ENCODE data around the gene CMTM6. TPM values are rescaled to one million over a fixed set of nuclear protein-coding genes. Genes with fewer than 3 reads are reported as not detected.
"Not testable (repeated sequence)": the region's sequence is repeated elsewhere in the genome, so short reads cannot be mapped to it uniquely, and the experiment has no call there.

Gene CMTM6, protein sequence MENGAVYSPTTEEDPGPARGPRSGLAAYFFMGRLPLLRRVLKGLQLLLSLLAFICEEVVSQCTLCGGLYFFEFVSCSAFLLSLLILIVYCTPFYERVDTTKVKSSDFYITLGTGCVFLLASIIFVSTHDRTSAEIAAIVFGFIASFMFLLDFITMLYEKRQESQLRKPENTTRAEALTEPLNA
- total RNA-seq = 10 to 100 TPM; 51.5 to 52.7 TPM

DNA sequence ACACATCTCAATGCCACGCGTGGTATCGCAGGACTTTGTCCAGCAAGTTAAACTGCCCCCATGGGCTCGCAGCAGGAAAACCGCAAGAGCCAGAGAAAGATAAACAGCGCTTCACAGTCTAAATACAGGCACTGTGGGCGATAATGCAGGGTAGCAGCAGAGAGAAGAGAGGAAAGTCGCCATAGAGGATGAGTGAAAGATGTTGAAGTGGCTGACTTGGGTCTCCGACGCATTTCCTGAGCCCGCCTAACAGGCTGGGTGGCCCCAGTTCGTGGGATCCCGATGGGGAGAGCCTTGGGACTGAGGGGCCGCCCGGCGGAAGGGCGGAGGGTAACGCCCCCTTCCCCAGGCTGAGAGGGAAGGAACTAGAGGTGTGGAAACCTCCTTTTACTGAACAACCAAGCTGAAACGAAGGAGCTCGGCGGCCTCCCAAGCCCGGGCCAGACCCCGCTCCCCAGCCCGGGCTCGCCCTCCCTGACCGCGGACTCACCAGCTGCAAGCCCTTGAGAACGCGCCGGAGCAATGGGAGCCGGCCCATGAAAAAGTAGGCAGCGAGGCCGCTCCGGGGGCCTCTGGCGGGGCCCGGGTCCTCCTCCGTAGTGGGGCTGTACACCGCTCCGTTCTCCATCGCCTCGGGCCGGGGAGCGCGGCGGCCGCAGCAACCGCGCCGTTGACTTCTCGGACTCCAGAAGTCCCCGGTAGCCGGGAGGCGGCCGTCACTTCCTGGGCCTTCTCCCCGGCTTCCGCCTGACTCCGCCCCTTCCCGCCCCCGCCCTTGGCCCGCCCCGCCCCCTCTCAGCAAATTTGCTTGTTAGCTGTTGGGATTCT lies at the start of gene CMTM6:
CMTM6 (minus strand) TSS at position 735 of the 828 bp plus-strand sequence; CDS start at position 628, 107 bp downstream.
- no peaks in the 10 kb centered on the region for H3K27me3 Mint-ChIP-seq
- H3K27ac Mint-ChIP-seq = peak within 1 kb of the TSS; percentile 84
- H3K36me3 Mint-ChIP-seq = peaks cover 3% of the 10 kb centered on the region
- peaks cover 28% of the 10 kb centered on the region for H3K4me1 Mint-ChIP-seq
- H3K9me3 Mint-ChIP-seq = no peaks in the 10 kb centered on the region
- DNase-seq = peak; percentile 77
- peak within 1 kb of the TSS; percentile 98 for H3K4me3 Mint-ChIP-seq

DNA sequence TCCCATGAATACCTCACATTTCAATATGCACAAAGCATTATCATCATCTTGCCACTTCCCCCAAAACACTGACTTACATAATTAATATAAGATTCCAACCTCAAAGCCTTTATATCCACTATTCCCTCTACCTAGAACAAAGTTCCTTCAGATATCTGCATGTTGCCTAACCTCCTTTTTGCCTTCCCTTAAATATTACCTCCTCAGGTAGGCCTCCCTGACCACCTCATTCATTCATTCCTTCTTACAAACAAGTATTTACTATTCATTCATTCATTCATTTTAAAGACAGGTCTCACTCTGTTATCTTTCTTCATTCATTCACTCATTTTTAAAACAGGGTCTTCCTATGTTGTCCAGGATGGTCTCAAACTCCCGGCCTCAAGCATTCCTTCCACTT lies 49.4 kb upstream of the CMTM6 start:
- Mint-ChIP-seq H3K27ac (no peak overlapping the region), H3K9me3 (no peaks in the 10 kb centered on the region), H3K36me3 (peaks cover 2% of the 10 kb centered on the region), H3K4me3 (no peak overlapping the region), H3K4me1 (peaks cover 37% of the 10 kb centered on the region), H3K27me3 (no peaks in the 10 kb centered on the region)
- DNase-seq = no peak

DNA sequence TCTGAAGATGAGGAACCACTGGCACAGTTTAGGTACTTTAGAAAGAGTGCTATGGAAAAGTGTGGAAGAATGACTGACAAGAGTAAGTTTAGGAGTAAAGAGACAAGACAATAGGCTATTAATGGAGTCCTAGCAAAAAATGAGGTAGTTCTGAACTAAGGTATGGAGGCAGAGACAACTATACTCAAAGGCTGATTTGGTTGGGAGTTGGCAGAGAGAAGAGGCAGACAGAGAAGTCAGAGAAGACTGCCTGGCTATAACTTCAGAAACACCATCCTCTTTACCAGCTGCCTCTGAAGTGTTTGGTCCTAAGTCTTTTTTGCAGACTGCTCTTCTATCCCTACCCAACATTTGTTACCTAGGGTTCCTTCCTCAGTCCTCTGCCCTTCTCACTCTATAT lies 48.8 kb upstream of the CMTM6 start:
- no peaks in the 10 kb centered on the region for H3K9me3 Mint-ChIP-seq
- DNase-seq = no peak
- H3K4me3 Mint-ChIP-seq = no peak overlapping the region
- no peak overlapping the region for H3K27ac Mint-ChIP-seq
- H3K4me1 Mint-ChIP-seq = peaks cover 33% of the 10 kb centered on the region
- no peaks in the 10 kb centered on the region for H3K27me3 Mint-ChIP-seq
- H3K36me3 Mint-ChIP-seq = peaks cover 2% of the 10 kb centered on the region

DNA sequence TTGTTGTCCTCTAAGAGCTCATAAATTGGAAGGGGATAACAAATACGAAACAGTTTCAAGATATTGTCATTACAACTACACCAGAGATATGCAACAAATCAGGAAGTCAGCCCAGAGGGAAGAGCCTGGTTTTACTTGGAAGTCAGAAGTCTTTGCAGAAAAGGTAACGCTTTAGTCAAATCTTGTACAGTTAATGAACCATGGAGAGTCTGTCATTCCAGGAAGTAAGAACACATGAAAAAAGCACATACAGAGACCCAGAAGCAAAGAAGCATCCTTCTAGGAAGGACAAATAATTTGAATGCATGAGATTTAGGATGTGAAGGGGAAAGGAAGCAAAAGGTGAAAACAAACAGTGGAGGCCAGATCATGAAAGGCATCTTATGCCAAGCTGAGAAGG lies 48.4 kb upstream of the CMTM6 start:
- Mint-ChIP-seq H3K4me3 (no peak overlapping the region), H3K4me1 (peaks cover 29% of the 10 kb centered on the region), H3K9me3 (no peaks in the 10 kb centered on the region), H3K36me3 (peaks cover 2% of the 10 kb centered on the region), H3K27me3 (no peaks in the 10 kb centered on the region), H3K27ac (no peak overlapping the region)
- DNase-seq = no peak

DNA sequence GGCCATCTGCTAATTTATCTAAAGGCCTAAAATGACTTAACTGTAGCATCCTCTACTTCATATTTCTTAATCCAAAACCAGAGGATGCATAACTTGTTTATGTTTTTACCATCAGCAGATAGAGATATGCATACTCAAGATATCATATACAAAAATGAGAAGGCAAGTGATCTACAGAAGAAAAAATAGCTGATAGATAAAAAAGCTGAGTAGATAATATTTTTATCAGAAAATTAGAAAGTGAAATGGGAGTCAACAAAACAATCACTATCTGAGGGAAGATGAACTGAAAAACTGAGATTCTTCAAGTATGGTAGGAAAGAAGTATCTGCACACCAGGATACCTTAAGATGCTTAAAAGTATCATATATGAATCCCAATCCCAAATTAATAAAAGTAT lies 42.7 kb upstream of the CMTM6 start:
- DNase-seq = no peak
- Mint-ChIP-seq H3K4me1 (peaks cover 10% of the 10 kb centered on the region), H3K36me3 (peaks cover 2% of the 10 kb centered on the region), H3K9me3 (no peaks in the 10 kb centered on the region), H3K4me3 (no peak overlapping the region), H3K27ac (no peak overlapping the region), H3K27me3 (no peaks in the 10 kb centered on the region)

DNA sequence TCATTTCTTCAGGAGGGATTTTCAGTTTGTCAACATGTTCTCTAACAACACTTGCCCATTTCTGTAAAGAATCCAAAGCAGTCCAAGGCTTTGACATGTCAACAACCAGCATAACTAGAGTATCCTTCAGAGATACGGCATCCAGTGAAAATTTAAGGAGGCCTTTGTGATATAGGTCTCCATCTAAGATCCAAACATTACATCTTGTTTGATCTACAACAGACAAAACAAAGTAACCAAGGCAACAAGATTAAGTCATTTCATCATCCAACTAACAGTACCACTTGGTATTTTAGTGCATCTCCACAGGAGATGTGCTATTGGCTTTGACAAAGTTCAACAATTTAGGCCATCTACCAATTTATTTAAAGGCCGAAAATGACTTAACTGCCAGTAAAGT lies 42.2 kb upstream of the CMTM6 start:
- peaks cover 10% of the 10 kb centered on the region for H3K4me1 Mint-ChIP-seq
- no peaks in the 10 kb centered on the region for H3K27me3 Mint-ChIP-seq
- no peak overlapping the region for H3K4me3 Mint-ChIP-seq
- H3K9me3 Mint-ChIP-seq = no peaks in the 10 kb centered on the region
- peak overlapping the region; percentile 35 for H3K27ac Mint-ChIP-seq
- no peak for DNase-seq
- H3K36me3 Mint-ChIP-seq = peaks cover 2% of the 10 kb centered on the region

DNA sequence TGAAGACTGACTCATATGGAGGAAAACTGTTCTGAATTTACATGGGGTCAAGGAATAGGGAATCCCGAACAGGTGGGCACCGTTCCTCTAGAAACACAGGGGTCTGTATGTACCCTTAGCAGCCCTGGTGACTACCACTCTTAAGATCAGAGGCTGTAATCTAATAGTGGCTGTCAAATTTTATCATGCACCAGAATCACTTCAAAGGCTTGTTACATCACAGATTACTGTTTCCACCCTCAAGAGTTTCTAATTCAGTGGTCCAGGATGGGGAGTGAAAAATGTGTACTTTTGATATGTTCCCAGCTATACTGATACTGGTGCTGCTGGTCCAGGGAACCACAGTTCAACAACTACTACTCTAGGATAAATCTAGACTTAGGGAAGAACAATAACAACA lies 40.2 kb upstream of the CMTM6 start:
- peaks cover 6% of the 10 kb centered on the region for H3K36me3 Mint-ChIP-seq
- no peaks in the 10 kb centered on the region for H3K27me3 Mint-ChIP-seq
- H3K27ac Mint-ChIP-seq = no peak overlapping the region
- H3K4me1 Mint-ChIP-seq = peaks cover 10% of the 10 kb centered on the region
- H3K4me3 Mint-ChIP-seq = no peak overlapping the region
- no peak for DNase-seq
- no peaks in the 10 kb centered on the region for H3K9me3 Mint-ChIP-seq

DNA sequence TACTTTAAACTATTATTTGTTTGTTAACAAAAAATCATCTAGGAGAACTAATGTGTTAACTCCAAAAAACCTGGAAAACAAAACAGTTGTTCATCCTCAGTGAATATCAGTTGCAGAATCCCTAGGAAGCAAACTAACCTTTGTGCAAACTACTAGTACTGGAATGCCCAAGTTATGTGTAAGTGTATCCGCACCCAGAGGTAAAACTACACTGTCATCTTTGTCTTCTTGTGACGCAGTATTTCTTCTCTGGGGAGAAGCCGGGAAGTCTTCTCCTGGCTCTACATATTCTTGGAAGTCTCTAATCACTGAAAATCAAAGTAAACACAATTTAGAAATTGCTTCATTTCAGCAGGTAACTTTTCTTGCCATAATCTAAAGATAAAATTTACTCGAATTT lies 38.2 kb upstream of the CMTM6 start:
- H3K4me3 Mint-ChIP-seq = no peak overlapping the region
- peaks cover 9% of the 10 kb centered on the region for H3K36me3 Mint-ChIP-seq
- H3K27ac Mint-ChIP-seq = no peak overlapping the region
- no peak for DNase-seq
- H3K4me1 Mint-ChIP-seq = peaks cover 10% of the 10 kb centered on the region
- no peaks in the 10 kb centered on the region for H3K9me3 Mint-ChIP-seq
- no peaks in the 10 kb centered on the region for H3K27me3 Mint-ChIP-seq

DNA sequence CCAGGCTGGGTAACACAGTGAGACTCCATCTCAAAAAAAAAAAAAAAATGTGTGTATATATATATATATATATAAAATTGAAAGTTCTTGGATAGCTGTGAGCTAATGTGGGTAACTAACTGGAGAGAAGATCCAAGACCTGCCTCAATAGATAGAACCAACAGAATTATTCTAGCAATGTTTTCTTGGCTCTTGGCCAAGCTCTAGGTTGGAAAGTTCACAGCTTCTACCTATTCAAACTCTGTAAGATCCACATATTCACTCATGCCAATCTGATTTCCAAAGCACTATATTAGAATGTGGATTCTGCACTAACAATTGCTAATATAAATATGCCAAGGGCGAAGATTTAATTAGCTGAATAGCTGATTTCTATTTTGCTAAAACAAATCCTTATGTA lies 29.8 kb upstream of the CMTM6 start:
- Mint-ChIP-seq H3K9me3 (no peaks in the 10 kb centered on the region), H3K4me3 (no peak overlapping the region), H3K27me3 (no peaks in the 10 kb centered on the region), H3K36me3 (peaks cover 21% of the 10 kb centered on the region), H3K27ac (no peak overlapping the region), H3K4me1 (peaks cover 7% of the 10 kb centered on the region)
- no peak for DNase-seq

DNA sequence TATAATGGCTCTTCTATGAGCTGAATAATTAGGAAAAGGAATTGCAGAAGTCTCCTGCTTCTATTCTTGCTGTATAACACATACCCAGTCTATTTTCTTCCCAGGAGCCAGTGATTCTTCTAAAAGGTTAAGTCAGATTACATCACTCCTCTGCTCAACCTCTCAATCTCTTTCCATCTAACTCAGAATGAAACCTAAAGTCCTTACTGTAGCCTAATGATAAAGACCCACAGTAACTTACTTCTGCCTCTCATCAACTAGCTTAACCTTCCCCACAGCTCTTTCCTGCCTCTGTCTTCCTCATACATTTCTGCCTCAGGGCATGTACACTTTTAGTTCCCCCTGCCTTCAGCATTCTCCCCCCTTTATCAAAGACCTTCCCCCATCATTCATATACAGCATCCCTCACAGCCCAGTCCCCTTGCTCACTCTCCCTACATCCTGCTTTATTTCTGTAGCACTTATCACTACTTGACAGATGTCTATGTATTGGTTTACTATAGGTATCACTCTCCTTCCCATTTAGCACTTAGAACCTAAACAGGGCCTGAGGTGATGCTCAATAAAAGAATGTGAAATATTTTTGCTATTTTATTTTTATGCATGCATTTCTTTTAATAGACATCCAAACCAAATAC lies 28.5 kb upstream of the CMTM6 start:
- H3K36me3 Mint-ChIP-seq = peaks cover 27% of the 10 kb centered on the region
- H3K27me3 Mint-ChIP-seq = no peaks in the 10 kb centered on the region
- H3K9me3 Mint-ChIP-seq = no peaks in the 10 kb centered on the region
- no peak for DNase-seq
- no peak overlapping the region for H3K4me3 Mint-ChIP-seq
- peak overlapping the region; percentile 62 for H3K27ac Mint-ChIP-seq
- H3K4me1 Mint-ChIP-seq = peaks cover 7% of the 10 kb centered on the region

DNA sequence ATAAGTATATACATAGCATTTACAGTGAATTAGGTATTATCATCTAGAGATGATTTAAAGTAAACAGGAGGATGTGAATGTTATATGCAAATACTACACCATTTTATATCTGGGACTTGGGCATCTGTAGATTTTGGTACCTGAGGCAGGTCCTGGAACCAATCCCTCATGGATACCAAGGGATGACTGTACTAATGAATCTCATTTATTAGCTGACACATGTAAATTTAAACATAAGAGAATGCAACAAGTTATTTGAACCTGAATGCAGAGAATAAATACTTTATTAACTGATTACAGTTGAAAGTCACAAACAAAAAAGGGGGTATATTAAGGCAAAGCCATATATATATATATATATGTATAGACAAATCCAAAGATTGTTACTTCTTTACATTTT lies 23.1 kb upstream of the CMTM6 start:
- H3K9me3 Mint-ChIP-seq = no peaks in the 10 kb centered on the region
- peaks cover 22% of the 10 kb centered on the region for H3K36me3 Mint-ChIP-seq
- H3K27me3 Mint-ChIP-seq = no peaks in the 10 kb centered on the region
- DNase-seq = no peak
- H3K27ac Mint-ChIP-seq = no peak overlapping the region
- H3K4me3 Mint-ChIP-seq = no peak overlapping the region
- no peaks in the 10 kb centered on the region for H3K4me1 Mint-ChIP-seq

DNA sequence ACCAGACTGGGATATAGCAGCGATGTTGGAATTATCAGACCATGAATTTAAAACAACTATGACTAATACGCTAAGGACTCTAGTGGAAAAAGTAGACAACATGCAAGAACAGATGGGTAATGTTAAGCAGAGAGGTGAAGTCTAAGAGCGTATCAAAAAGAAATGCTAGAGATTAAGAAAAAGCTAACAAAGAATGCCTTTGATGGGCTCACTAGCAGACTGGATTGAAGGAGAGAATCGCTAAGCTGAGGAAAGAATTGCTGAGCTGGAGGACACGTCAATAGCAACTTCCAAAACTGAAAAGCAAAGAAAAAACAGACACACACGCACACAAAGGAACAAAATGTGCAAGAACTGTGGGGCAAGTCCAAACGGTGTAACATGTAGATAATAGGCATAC lies 20.0 kb upstream of the CMTM6 start:
- DNase-seq = no peak
- H3K27ac Mint-ChIP-seq = no peak overlapping the region
- H3K4me3 Mint-ChIP-seq = no peak overlapping the region
- H3K27me3 Mint-ChIP-seq = no peaks in the 10 kb centered on the region
- H3K36me3 Mint-ChIP-seq = peaks cover 22% of the 10 kb centered on the region
- no peaks in the 10 kb centered on the region for H3K9me3 Mint-ChIP-seq
- H3K4me1 Mint-ChIP-seq = no peaks in the 10 kb centered on the region

DNA sequence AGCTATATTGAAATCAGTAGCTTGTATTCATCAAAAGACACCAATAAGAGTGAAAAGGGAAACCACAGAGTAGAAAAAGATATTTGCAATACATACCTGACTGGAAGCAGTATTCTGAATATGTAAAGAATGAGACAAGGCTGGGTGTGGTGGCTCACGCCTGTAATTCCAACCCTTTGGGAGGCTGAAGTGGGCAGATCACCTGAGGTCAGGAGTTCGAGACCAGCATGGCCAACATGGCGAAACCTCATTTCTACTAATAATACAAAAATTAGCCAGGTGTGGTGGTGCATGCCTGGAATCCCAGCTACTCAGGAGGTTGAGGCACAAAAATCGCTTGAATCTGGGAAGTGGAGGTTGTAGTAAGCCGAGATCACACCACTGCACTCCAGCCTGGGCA lies 16.3 kb upstream of the CMTM6 start:
- DNase-seq, H3K4me1 Mint-ChIP-seq, H3K4me3 Mint-ChIP-seq, H3K27me3 Mint-ChIP-seq, H3K9me3 Mint-ChIP-seq, H3K27ac Mint-ChIP-seq: not testable (repeated sequence)
- peaks cover 12% of the 10 kb centered on the region for H3K36me3 Mint-ChIP-seq

DNA sequence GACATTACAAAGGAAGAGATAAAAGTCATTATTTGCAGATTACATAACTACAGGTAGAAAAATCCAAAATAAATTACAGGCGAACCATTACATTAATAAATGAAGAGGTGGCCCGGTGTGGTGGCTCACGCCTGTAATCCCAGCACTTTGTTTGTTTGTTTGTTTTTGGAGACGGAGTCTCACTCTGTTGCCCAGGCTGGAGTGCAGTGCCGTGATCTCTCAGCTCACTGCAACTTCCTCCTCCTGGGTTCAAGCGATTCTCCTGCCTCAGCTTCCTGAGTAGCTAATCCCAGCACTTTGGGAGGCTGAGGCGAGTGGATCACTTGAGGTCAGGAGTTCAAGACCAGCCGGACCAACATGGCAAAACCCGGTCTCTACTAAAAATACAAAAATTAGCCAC lies 14.1 kb upstream of the CMTM6 start:
- not testable (repeated sequence) for H3K27ac Mint-ChIP-seq, H3K36me3 Mint-ChIP-seq, DNase-seq, H3K27me3 Mint-ChIP-seq, H3K4me1 Mint-ChIP-seq, H3K9me3 Mint-ChIP-seq, H3K4me3 Mint-ChIP-seq

DNA sequence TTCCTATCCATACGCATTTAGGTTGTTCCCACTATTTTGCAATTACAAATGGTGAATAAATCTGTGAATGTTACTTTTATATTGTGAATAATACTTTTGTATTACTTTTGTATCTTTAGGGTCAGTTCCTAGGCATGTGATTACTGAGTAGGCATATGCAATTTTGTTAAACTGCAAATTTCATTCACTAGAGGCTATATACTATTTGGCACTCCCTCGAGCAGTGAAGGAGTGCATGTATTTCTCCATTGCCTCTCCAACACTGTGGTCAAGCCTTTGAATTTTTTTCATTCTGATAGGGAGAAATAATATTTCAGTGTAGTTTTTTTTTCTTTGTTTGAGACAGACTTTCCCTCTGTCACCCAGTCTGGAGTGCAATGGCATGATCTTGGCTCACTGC lies 8.4 kb upstream of the CMTM6 start:
- Mint-ChIP-seq H3K36me3 (no peaks in the 10 kb centered on the region), H3K9me3 (no peaks in the 10 kb centered on the region), H3K4me1 (peaks cover 2% of the 10 kb centered on the region), H3K27me3 (no peaks in the 10 kb centered on the region), H3K27ac (no peak overlapping the region), H3K4me3 (no peak overlapping the region)
- DNase-seq = no peak
